ENCODE measurements around the gene CYP4F22.
A peak's percentile ranks its signal among the peaks of the same experiment; 100 is the strongest.

The CYP4F22 gene

GRCh38 chr19:15536350-15536749 is 28.0 kb downstream of the CYP4F22 start:
- no peak for DNase-seq (ENCODE audit: low read depth)

- no peak for DNase-seq (ENCODE audit: low read depth)
Measured at GRCh38 chr19:15538774-15539173, 30.4 kb downstream of the CYP4F22 start.

GRCh38 chr19:15539638-15540037 is 31.3 kb downstream of the CYP4F22 start:
- no peak for DNase-seq (ENCODE audit: low read depth)

- DNase-seq (ENCODE audit: low read depth): no peak
Measured at GRCh38 chr19:15540435-15540834, 32.1 kb downstream of the CYP4F22 start.

- DNase-seq (ENCODE audit: low read depth): no peak
Measured at GRCh38 chr19:15544283-15544682, 36.0 kb downstream of the CYP4F22 start.

GRCh38 chr19:15544970-15545369 is 36.6 kb downstream of the CYP4F22 start:
- no peak for DNase-seq (ENCODE audit: low read depth)

- no peak for DNase-seq (ENCODE audit: low read depth)
Measured at GRCh38 chr19:15548648-15549047, 40.3 kb downstream of the CYP4F22 start.

GRCh38 chr19:15549581-15549980 is 41.3 kb downstream of the CYP4F22 start:
- DNase-seq (ENCODE audit: low read depth): no peak

- no peak for DNase-seq (ENCODE audit: low read depth)
Measured at GRCh38 chr19:15550273-15550672, 41.9 kb downstream of the CYP4F22 start.

- DNase-seq (ENCODE audit: low read depth): no peak
Measured at GRCh38 chr19:15550929-15551292, 42.6 kb downstream of the CYP4F22 start.

- no peak for DNase-seq (ENCODE audit: low read depth)
Measured at GRCh38 chr19:15551293-15552004, 43.1 kb downstream of the CYP4F22 start.

- DNase-seq (ENCODE audit: low read depth): no peak
Measured at GRCh38 chr19:15555021-15555420, 46.7 kb downstream of the CYP4F22 start.

- peak; percentile 84 for DNase-seq (ENCODE audit: low read depth)
Measured at GRCh38 chr19:15555759-15556633, 47.7 kb downstream of the CYP4F22 start.

GRCh38 chr19:15556634-15557181 is 48.4 kb downstream of the CYP4F22 start:
- no peak for DNase-seq (ENCODE audit: low read depth)

- DNase-seq (ENCODE audit: low read depth): no peak
Measured at GRCh38 chr19:15557223-15557622, 48.9 kb downstream of the CYP4F22 start.

GRCh38 chr19:15562145-15562544 is 53.8 kb downstream of the CYP4F22 start:
- DNase-seq (ENCODE audit: low read depth): no peak

GRCh38 chr19:15562861-15563260 is 54.5 kb downstream of the CYP4F22 start:
- peak; percentile 49 for DNase-seq (ENCODE audit: low read depth)

GRCh38 chr19:15563325-15563794 is 55.0 kb downstream of the CYP4F22 start:
- no peak for DNase-seq (ENCODE audit: low read depth)

GRCh38 chr19:15563931-15564330 is 55.6 kb downstream of the CYP4F22 start:
- no peak for DNase-seq (ENCODE audit: low read depth)

GRCh38 chr19:15564534-15565168 is 56.3 kb downstream of the CYP4F22 start:
- no peak for DNase-seq (ENCODE audit: low read depth)

- no peak for DNase-seq (ENCODE audit: low read depth)
Measured at GRCh38 chr19:15570420-15570819, 62.1 kb downstream of the CYP4F22 start.

- no peak for DNase-seq (ENCODE audit: low read depth)
Measured at GRCh38 chr19:15575406-15575805, 67.1 kb downstream of the CYP4F22 start.
